Stimulated activated CD8-positive, alpha-beta memory T cell treated with anti-CD3 and anti-CD28 coated beads, Interleukin-4, amount 100 ng/mL, for 48 hours (primary cell): Measurements from ENCODE around the gene SULF2.

ENCODE experiments used
- DNase-seq: peaks from one replicate; pipeline ENCODE4 v3.0.0-alpha.2; 2020

Gene SULF2

GRCh38 chr20:47760686-47761481, 24.4 kb downstream of the SULF2 start:
- DNase-seq, result no peak

GRCh38 chr20:47758517-47759450, 26.5 kb downstream of the SULF2 start:
- no peak for DNase-seq

- no peak for DNase-seq
Measured at GRCh38 chr20:47757145-47758035, 27.9 kb downstream of the SULF2 start.

GRCh38 chr20:47754946-47755652, 30.2 kb downstream of the SULF2 start:
- no peak for DNase-seq

- no peak for DNase-seq
Measured at GRCh38 chr20:47754388-47754715, 30.9 kb downstream of the SULF2 start.

- no peak for DNase-seq
Measured at GRCh38 chr20:47753576-47754387, 31.5 kb downstream of the SULF2 start.

- no peak for DNase-seq
Measured at GRCh38 chr20:47751449-47751848, 33.8 kb downstream of the SULF2 start.

- no peak for DNase-seq
Measured at GRCh38 chr20:47749339-47749738, 35.9 kb downstream of the SULF2 start.

- DNase-seq, result no peak
Measured at GRCh38 chr20:47748823-47749222, 36.5 kb downstream of the SULF2 start.

GRCh38 chr20:47748069-47748468, 37.2 kb downstream of the SULF2 start:
- no peak for DNase-seq

- DNase-seq, result no peak
Measured at GRCh38 chr20:47747669-47748031, 37.6 kb downstream of the SULF2 start.

- no peak for DNase-seq
Measured at GRCh38 chr20:47744803-47745202, 40.5 kb downstream of the SULF2 start.

- no peak for DNase-seq
Measured at GRCh38 chr20:47743671-47744070, 41.6 kb downstream of the SULF2 start.

- no peak for DNase-seq
Measured at GRCh38 chr20:47741669-47742608, 43.3 kb downstream of the SULF2 start.

- DNase-seq, result no peak
Measured at GRCh38 chr20:47740862-47741184, 44.5 kb downstream of the SULF2 start.

GRCh38 chr20:47740121-47740861, 45.0 kb downstream of the SULF2 start:
- DNase-seq, result no peak

- DNase-seq, result no peak
Measured at GRCh38 chr20:47737923-47738322, 47.4 kb downstream of the SULF2 start.

GRCh38 chr20:47736570-47737152, 48.6 kb downstream of the SULF2 start:
- DNase-seq, result no peak
